Measurements from ENCODE around the gene SCYGR6.
A peak's percentile ranks its signal among the peaks of the same experiment; 100 is the strongest.
"Not testable (repeated sequence)": the region's sequence is repeated elsewhere in the genome, so short reads cannot be mapped to it uniquely, and the experiment has no call there.

Gene SCYGR6, protein sequence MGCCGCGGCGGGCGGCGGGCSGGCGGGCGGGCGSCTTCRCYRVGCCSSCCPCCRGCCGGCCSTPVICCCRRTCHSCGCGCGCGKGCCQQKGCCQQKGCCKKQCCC

DNA sequence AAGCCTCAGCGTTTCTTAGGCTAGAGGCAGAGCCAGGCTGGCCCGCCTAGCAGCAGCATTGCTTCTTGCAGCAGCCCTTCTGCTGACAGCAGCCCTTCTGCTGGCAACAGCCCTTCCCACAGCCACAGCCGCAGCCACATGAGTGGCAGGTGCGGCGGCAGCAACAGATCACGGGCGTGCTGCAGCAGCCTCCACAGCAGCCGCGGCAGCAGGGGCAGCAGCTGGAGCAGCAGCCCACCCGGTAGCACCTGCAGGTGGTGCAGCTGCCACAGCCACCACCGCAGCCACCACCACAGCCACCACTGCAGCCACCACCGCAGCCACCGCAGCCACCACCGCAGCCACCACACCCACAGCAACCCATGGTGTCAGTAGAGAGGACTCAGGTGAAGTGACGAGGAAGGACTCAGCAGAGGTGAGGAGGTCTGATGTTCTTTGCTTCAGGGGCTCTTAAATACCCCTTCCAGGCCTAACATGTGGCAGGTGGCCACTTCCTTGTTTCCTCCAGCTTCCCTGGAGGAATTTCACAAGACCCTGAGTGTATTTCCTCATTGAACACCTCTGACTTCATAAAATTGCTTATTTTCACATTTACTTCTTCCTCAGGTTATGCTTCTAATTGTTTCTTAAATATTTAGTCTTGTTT lies at the start of gene SCYGR6:
TSS of gene SCYGR6 (minus strand) at position 364 of the 646 bp plus-strand sequence. CDS start at position 364, 0 bp downstream.
- no peak for DNase-seq (ENCODE audit: low read depth, low spot score)
- H3K27ac ChIP-seq = no peak within 1 kb of the TSS

DNA sequence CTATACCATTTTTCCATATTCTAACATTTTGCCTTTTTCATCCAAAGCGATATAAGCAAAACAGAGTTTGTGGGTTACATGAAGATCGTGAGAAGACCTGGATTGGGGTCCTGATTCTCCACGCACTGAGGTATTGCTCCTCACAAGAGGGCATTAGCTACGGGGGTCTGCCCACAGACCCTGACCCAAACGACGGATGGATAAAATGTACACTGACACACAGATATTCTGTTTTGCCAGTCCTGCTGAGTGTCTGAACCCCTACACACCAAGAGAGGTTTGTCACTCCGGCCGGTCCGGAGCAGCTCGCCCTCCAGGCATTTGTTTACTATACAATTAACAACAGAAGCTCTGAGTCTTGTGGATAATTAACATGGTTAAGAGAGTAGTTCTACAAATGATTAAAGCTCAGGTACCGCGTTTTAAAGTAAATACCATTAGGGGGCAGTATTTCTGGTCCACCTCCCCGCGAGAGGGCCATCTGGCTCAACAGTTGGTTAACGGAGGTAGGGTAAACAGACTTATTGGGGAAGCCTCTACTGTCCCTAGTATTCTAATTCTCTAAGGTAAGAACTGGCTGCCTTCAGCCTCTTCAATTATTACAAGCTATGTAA lies 49.6 kb upstream of the SCYGR6 start:
- DNase-seq (ENCODE audit: low read depth, low spot score) = no peak
- H3K27ac ChIP-seq = no peak overlapping the region

DNA sequence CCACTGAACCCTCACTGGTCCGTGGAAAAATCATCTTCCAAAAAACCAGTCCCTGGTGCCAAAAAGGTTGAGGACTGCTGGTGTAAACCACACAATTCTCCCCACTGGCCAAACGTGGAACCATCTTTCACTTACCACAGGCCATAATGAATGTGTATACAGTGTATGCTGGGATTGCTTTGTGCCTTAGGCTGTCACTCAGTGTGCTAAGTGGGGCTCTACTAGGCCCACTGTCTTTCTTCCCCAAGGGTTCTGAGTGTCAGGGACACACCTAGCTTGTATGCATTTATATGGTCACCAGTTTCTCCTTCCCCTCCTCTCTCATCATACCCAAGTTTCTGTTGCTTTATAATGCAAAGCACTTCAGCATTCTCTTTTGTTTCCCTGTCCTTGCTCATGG lies 48.4 kb upstream of the SCYGR6 start:
- no peak for DNase-seq (ENCODE audit: low read depth, low spot score)
- no peak overlapping the region for H3K27ac ChIP-seq

DNA sequence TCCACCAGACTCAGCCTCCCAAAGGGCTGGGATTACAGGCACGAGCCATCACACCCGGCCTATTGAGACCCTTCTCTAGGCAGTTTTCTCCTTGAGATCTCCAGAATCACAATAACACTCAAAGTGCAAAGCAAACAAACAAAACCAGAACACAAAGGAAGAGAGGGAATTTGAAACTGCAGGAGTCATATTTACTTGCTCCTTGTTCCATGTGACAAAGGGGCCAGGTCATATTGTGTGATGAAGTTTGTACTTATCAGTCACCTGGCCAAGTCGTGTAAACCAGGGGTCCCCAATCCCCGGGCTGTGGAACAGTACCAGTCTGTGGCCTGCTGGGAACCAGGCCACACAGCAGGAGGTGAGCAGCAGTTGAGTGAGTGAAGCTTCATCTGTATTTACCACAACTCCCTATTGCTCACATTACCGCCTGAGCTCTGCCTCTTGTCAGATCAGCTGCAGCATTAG lies 47.7 kb upstream of the SCYGR6 start:
- no peak overlapping the region for H3K27ac ChIP-seq
- no peak for DNase-seq (ENCODE audit: low read depth, low spot score)

DNA sequence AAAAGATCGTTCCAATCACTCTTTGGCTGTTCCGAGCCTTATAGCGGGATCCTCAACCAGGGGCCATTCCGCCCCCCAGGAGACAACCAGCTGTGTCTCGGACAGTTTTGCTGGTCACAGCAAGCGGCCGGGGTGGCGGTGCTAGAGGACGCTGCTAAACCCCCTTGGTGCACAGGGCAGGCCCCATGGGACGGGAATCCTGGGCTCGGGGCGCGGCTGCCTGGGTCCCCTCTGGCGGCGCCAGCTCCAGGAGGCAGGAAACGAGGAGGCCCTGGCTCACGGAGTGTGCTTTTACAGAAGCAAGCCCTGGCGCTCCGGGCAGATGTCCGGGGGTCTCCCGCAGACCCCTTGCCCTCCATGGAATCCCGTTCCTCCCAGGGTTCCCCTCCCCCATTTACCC lies 43.3 kb upstream of the SCYGR6 start:
- H3K27ac ChIP-seq = no peak overlapping the region
- no peak for DNase-seq (ENCODE audit: low read depth, low spot score)

DNA sequence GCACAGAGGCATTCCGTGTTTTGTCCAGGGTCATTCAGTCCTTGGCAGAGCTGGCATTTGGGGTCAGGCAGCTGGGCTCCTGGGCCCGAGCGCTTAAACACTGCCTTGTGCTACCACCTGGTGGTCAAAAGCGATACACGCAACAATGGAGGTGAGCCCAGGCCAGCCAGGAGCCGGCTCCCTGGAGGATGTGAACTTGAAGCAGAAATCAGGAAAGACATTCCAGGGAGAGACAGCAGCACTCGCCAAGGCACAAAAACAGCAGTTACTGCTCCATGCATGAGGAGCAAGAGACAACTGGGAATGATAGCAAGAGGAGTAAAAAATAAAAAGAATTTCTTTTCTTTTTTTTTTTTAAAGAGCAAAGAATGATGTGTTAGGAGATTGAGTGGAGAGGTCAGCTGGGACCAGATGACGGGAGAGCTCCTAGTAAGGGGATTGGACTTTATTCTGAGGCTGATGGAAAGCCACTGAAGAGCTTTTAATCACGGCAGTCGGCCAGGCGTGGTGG lies 41.9 kb upstream of the SCYGR6 start:
- no peak for DNase-seq (ENCODE audit: low read depth, low spot score)
- no peak overlapping the region for H3K27ac ChIP-seq

DNA sequence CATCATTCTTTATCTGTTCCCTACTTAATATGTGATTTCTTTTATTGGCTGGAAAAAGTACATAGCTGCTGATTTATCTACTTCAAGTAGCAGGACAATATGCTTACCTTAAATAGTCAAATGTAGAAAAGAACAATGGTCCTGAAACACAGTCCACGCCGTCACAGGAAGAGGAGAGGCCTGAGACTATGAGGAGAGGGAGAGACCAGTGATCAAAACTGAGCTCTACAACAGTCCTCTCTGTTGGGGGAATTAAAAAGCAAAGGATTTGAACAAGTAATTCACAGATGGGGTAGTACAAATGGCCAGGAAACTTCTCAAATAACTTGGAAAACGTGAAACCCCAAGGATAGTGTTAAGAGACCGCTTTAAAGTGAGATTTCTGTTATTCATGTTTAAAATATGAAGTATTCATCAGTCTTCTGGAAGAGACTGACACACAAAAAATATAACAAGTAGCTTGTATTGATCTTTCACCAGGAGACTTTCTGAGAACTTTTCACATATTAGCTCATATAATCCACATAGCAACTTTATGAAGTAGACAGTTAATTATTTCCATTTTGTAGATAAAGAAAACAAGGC lies 41.3 kb upstream of the SCYGR6 start:
- DNase-seq (ENCODE audit: low read depth, low spot score) = no peak
- no peak overlapping the region for H3K27ac ChIP-seq

DNA sequence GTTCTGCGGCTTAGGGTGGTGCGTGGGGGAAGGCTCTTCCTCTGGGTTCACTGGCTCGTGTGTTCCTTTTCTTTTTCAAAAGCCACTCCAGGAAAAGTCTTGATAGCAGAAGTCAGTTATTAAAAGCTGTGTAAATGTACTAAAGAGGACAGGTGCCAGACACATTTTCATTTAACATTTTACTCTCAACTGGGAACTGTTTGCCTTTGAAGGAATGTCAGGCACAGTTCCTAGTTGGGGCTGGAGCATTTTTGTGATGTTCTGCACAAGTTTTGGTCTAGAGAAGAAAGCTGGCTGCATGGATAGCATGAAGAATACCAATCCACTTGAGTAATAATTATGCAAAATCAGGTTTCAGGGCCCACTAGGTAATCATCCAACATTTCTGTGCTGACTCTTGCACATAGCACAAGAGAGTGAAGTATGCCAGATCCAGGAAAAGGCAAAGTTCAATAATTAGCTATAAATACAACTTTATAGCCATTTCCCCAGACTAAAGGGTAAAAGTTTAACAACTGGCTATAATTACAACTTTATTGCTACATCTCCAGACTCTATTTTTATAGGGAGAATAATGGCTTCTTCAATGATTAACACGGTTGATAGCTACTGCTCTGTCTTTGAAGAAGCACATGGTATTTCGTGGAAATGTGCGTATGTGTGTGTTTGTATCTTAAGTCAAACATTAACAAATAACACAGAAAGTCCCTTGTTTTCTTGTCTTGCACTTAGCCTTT lies 37.4 kb upstream of the SCYGR6 start:
- H3K27ac ChIP-seq = no peak overlapping the region
- no peak for DNase-seq (ENCODE audit: low read depth, low spot score)

DNA sequence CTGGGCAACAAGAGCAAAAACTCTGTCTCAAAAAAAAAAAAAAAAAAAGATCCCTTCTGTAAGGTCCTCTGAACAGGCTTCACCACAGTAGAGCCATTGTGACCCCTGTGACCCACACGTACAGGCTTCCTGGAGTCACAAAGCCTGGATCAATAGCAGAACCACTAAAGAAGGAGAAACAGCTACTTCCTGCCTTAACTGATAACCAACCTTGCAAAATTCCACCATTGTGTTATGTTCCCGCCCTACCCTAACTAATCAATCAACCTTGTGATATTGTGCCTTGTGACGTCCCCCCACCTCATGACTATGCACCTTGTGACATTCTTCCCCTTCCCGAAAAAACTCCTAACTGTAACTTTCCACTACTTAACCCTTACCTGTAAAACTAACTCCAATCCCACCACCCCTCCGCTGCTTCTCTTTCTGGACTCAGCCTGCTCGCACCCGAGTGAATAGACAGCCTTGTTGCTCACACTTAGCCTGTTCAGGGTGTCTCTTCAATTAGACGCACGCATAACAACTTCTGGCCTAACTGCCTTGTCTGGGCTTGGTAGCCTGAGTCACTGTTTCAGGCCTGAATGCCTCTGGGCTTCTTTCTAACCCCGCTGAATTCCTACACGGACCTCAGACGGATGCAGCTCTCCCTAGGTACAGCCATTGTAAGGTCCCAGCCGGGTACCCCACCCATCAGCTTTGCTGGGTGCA lies 35.0 kb upstream of the SCYGR6 start:
- no peak overlapping the region for H3K27ac ChIP-seq

DNA sequence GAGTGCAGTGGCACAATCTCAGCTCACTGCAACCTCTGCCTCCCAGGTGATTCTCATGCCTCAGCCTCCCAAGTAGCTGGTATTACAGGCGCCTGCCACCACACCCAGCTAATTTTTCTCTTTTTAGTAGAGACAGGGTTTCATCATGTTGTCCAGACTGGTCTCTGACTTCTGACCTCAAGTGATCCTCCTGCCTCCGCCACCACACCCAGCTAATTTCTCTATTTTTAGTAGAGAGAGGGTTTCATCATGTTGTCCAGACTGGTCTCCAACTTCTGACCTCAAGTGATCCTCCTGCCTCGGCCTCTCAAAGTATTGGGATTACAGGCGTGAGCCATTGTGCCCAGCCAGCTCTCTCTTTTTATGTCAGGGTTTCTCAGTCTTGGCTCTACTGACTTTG lies 31.7 kb upstream of the SCYGR6 start:
- not testable (repeated sequence) for DNase-seq (ENCODE audit: low read depth, low spot score); H3K27ac ChIP-seq

More for the DNA sequence above, 35.0 kb upstream of the SCYGR6 start:
- DNase-seq (ENCODE audit: low read depth, low spot score) = peak; percentile 44

DNA sequence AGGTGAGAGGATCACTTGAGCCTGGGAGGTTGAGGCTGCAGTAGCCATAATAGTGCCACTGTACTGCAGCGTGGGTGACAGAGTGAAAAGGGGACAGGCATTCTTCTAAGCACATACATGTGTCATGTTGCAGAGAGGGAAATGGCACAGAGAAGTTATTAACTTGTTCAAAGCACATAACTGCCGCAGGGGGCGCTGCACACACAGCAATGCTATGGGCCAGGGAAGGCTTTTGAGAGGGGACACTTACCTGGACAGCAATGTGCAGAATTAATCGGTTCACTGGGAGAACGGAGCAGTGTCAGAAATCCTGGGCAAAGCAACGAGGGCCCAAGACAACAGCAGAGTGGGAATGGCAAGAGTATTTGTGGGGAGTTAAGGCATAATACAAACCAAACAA lies 23.5 kb upstream of the SCYGR6 start:
- DNase-seq (ENCODE audit: low read depth, low spot score) = no peak

DNA sequence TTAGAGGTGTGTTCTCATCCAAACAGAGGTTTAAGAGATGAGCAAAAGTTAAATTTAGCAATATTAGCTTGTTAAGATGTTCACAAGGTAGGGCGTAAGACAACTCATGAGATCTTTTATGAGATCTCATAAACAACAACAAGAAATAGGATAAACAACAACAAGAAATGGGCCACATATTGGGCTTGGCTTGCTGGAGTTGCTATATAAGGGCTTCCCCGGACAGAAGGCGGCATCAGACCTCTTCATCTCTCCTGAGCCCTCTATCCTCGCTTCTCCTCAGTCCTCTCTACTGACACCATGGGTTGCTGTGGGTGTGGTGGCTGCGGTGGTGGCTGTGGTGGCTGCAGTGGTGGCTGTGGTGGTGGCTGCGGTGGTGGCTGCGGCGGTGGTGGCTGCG lies 21.0 kb upstream of the SCYGR6 start, which contains the start of gene SCYGR8:
TSS of gene SCYGR8 (plus strand) at position 301 of the 400 bp plus-strand sequence. CDS start at position 301, 0 bp downstream.
- DNase-seq (ENCODE audit: low read depth, low spot score) = no peak

More for the DNA sequence above, 23.5 kb upstream of the SCYGR6 start:
- no peak overlapping the region for H3K27ac ChIP-seq

DNA sequence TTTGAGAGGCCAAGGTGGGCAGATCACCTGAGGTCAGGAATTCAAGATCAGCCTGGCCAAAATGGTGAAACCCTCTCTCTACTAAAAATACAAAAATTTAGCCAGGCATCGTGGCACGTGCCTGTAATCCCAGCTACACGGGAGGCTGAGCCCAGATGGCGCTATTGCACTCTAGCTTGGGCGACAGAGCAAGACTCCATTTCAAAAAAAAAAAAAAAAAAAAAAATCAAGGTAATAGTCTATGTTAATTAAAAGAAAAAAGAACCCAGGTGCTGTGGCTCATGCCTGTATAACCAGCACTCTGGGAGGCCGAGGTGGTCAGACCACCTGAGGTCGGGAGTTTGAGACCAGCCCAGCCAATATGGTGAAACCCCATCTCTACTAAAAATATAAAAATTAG lies 16.1 kb upstream of the SCYGR6 start:
- not testable (repeated sequence) for DNase-seq (ENCODE audit: low read depth, low spot score)

More for the DNA sequence above, 21.0 kb upstream of the SCYGR6 start, which contains the start of gene SCYGR8:
- H3K27ac ChIP-seq = no peak within 1 kb of the TSS

DNA sequence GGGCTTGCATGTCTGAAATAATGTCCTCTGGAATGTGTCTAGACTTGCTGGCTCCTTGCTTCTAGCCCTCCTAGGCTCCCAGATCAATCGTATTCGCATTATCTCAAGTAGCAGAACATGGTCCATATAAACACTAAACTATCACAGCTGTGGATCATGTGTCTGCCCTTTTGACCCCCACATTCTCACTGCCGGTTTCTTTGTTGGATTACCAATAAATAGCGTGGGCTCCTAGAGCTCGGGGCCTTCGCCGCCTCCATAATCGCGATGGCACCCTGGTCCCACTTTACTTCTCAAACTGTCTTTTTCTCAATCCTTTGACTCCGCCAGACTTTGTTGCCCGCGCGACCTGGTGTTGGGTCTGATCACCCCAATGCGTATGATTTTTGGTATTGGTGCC lies 14.8 kb upstream of the SCYGR6 start:
- DNase-seq (ENCODE audit: low read depth, low spot score) = no peak
- H3K27ac ChIP-seq = no peak overlapping the region

More for the DNA sequence above, 16.1 kb upstream of the SCYGR6 start:
- not testable (repeated sequence) for H3K27ac ChIP-seq

DNA sequence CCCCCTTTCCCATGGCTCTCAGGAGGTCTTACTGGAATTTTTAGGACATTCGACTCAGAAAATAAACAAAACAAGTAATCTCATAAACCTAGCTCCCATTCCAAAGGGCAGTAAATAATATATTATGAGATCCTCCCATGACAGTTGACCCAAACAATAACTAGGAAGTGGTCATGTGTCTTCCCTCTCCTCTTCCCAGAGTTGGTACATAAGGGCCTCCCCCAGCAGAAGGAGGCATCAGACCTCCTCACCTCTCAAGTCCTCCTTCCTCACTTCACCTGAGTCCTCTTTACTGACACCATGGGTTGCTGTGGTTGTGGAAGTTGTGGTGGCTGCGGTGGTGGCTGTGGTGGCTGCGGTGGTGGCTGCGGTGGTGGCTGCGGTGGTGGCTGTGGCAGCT lies 3.5 kb upstream of the SCYGR6 start, which contains the start of gene SCYGR7:
TSS of gene SCYGR7 (plus strand) at position 301 of the 400 bp plus-strand sequence. CDS start at position 301, 0 bp downstream.
- no peak for DNase-seq (ENCODE audit: low read depth, low spot score)
- H3K27ac ChIP-seq = no peak within 1 kb of the TSS

DNA sequence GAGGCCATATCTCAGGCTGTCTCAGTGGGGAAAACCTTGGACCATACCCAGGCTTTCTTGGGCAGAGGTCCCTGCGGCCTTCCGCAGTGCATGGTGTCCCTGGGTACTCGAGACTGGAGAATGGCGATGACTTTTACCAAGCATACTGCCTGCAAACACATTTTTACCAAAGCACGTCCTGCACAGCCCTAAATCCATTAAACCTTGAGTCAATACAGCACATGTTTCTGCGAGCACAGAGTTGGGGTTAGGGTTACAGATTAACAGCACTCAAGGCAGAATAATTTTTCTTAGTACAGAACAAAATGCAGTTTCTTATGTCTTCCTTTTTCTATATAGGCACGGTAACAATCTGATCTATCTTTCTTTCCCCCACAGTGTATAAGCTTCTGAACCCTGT lies 1.7 kb downstream of the SCYGR6 start:
- not testable (repeated sequence) for H3K27ac ChIP-seq; DNase-seq (ENCODE audit: low read depth, low spot score)

DNA sequence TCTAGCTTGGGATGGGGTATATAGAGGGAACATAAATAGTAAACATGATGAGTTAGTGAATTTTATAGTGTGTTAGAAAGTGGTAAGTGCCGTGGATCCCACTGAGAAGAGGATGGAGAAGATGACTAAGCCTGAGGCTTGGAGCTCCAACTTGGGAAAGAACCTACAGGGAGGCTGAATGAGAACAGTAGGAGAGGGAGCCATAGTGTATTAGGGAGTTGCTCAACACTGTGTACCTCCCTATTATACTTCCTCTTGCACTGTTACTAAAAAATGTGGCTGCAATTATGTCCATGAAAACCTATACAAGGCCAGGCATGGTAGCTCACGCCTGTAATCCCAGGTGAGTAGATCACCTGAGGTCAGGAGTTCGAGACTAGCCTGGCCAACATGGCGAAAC lies 3.9 kb downstream of the SCYGR6 start:
- no peak for DNase-seq (ENCODE audit: low read depth, low spot score)
- no peak overlapping the region for H3K27ac ChIP-seq

DNA sequence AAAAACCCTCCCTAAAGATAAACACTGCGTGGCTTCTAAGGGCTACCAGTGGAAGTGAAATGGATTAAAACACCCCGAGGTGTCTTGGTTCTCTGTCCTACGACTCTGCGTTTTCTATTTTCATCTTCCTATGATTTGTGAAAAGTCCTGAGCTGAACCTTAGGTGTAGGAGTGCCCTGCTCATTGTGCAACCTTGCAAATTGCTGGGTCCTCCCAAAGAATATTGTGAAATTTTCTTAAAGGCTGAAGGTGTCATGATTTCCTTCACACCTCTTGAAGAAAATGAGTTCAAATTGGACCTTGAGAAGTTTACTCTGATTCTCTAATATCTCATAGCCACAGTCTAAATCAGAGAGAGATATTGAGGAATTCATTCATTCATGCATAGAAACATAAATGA lies 4.9 kb downstream of the SCYGR6 start:
- H3K27ac ChIP-seq = no peak overlapping the region
- no peak for DNase-seq (ENCODE audit: low read depth, low spot score)

All from epithelial cell of prostate (primary cell).